ENCODE measurements around the gene SCMH1.
"Not testable (repeated sequence)": the region's sequence is repeated elsewhere in the genome, so short reads cannot be mapped to it uniquely, and the experiment has no call there.

SCMH1 gene

DNA sequence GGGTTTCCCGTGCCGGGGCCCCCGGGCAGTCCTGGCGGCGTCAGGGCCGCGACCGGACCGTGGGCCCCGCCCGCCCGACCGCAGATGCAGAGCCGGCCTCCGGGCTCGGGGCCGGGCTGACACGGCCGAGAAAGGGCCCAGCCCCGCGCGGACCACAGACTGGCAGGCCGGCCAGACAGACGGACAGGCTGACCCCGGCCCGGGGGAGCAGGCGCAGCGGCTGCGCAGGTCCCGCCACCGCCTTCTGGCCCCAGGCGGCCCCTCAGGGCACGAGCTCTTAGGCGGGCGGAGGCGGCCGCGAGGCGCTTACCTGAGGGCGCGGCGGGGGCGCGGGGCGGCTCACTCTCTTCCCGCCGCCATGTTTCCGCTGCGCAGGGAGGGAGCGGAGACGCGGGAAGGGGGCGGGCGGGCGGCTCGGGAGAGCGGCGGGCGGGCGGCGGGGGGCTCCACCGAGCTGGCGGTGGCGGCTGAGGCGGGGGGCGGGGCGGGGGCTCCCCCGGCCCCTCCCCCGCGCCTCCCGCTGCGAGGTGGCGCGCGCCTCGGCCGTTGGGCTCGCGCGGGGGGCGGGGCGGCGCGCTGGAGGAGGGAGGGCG, at the start of gene SCMH1:
Gene SCMH1 (minus strand): TSS at position 558 of the 593 bp plus-strand sequence. CDS start 56,173 bp downstream, outside the sequence.
- no peak for FAIRE-seq

DNA sequence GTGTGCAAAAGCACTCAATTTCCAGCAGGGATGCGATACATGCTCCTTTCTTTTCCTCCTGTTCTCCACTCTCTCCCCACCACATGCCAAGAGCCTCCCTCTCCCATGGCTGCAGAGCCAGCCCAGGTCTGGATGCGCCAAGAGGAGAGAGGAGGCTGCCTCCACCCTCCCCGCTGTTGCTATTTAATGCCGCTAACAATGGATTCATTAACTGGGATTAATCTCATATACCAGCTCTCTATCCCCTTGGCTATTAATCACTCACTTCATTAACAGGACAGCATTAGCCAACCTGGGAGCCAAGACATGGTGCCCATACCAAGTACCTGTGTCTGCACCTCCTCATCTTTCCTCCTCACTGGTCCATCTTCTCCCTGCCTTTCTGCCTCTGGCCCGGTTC, 49.1 kb upstream of the SCMH1 start:
- FAIRE-seq: no peak

DNA sequence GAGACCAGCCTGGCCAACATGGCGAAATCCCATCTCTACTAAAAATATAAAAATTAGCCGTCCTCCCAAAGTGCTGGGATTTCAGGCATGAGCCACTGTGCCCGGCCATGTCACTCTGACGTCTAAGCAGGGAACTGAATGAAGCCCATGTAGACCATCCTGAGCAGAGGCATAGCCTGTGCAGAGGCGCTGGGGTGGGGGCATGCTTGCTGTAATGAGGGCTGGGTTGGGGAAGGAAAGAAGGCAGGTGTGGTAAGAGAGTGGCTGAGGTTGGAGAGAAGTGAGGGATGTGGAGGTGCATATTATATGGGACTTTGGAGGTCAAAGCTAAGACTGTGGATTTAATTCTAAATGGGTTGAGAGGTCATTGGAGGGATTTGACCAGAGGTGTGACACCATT, 47.1 kb upstream of the SCMH1 start:
- no peak for FAIRE-seq

DNA sequence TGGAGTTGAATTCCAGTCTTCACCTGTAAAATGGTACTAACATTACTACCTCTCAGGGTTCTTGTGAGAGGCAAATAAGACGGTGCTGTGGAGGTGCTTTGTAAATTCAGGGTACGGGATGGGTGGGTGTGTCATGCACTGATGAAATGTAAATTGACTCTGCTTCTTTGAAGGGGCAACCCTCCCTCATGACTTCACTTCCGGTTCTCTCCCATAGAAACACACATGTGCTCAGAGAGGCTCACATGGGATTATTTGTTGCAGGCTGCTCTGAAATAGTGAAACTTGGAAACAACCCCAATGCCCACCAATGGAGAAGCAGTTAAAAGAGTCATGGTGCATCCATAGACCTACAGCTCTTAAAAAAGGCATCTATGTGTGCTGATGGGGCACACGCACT, 44.9 kb upstream of the SCMH1 start:
- FAIRE-seq: no peak

DNA sequence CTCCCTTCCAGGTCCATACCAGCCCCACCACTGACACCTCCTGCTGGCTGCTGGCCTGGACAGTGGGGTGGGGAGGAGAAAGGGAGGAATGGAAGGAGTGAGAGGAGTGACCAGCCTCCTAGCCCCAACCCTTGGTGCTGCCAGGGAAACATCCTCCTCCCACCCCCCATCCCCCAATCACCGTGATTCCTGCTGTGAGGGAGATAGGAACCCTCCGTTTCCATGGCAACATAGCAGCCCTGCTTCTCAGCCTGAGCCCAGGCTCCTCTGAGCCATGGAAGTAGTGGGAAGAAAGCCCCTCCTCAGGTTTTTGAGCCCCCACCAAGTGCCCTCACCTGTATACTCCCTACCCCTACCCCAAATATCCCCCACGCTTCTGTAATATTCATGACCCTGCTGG, 44.4 kb upstream of the SCMH1 start:
- FAIRE-seq: no peak

DNA sequence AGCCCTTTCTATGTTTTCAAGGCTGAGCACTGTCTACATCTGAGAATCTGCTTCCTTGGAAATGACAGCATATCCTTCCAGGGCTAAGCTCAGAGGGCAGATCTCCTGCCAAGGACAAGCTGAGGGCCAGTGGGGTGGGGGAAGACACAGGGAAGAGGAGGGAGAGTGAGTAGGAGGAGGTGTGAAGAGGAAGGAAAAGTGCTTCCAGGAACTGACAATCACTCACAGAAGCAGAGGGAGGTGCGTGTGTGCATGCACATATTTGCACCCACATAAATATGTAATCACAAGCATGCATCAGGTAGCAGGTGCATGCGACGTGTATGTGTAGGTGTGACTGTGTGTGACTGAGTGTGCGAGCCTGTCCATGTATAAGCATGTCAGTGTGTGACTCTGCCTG, 43.7 kb upstream of the SCMH1 start:
- FAIRE-seq: no peak

DNA sequence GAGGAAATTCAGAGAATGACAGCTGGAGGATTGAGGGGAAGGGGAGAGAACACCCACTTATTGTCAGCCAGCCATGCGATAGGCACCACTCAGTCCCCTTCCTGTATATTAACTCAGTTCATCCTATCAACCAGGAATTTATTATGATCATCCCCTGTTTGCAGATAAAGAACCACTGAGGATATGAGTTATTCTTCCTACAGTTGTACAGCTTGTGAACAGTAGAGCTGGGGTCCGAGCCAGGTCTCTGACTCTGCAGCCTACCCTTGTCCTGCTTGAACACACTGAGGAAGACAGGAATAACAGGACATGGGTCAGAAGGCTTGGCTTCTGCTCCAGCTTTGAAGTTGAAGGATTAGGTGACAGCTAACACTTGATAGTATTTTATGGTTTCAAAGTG, 42.0 kb upstream of the SCMH1 start:
- no peak for FAIRE-seq

DNA sequence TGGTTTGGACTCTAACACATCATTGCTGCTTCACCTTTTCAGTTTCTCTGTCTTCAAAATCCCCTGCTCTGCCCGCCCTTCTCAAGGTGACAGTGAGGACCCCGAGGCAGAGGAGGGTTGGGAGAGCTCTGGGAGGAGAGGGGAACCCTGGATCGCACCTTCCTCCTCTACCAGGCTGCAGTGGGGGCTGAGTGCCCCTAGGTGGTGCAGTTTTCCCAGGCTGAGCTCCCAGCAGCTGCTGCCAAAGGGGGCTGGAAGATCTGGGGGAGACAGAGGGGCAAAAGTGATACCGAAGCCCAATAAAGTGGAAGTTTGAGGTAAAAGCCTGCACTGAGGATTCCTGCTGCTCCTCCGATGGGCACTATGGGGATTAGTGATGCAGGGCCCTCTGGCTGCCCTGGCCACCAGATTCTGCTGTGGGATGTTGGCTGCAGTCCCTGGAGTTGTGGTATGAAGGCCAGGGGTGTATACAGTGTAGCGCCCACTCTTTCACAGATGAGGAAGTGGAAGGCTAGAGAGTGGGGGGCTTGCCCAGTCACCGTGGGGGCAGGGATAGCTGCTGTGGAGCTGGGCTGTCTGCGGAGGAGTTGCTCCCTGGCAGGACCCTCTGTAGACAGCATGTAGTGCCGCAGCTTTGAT, 40.7 kb upstream of the SCMH1 start:
- FAIRE-seq: no peak

DNA sequence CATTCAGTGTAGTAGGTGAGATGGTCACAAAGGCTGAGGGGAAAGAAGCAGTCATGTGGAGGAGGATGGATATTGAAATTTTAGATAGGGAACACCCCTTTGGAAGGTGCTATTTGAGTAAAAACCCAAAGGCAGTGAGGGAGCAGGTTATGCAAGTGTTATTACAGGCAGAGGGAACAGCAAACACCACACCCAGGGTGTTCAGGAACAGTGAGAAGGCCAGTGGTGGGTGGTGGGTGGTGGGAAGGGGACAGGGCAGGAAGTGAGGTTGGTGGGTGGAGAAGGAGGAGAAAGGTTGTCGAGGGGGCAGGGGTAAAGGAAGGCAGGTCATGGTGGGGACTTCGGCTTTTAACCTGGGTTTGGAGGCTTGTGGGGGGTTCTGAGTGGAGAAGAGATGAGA, 39.2 kb upstream of the SCMH1 start:
- no peak for FAIRE-seq

DNA sequence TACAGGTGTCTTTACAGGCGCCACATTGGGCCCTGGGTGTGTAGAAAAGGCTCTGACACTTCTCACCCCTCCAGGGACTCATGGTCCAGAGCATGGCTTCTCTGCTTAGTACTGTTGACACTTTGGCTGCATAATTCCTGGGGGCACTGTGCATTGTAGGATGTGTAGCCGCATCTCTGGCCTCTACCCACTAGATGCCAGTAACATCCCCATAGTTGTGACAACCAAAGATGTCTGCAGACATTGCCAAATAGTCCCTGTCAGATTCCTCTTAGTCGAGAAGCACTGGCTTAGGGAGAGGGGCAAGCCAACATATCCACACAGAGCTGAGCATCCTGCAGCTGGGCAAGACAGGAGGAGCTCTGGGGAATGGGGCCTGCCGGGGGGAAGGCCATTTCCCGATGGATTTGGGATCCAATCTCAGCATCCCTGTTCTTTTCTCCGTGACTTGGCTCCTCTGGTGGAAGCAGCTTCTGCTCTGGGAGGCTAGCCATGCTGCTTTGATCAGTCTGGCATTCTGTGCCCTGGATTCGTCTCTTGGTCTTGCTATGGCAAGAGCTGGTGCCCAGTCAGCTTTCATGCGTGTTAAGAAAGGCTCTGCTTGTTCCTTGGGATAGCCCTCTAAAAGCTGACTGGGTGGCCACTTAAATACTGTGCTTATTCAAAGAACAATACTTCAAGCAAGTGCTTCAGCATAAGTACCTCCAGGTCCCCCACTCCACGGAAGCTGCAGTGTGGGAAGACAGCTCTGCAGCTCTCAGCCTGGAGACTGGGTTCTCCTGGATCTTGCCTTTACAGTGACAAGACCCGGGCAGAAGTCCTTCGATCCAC, 38.3 kb upstream of the SCMH1 start:
- no peak for FAIRE-seq

DNA sequence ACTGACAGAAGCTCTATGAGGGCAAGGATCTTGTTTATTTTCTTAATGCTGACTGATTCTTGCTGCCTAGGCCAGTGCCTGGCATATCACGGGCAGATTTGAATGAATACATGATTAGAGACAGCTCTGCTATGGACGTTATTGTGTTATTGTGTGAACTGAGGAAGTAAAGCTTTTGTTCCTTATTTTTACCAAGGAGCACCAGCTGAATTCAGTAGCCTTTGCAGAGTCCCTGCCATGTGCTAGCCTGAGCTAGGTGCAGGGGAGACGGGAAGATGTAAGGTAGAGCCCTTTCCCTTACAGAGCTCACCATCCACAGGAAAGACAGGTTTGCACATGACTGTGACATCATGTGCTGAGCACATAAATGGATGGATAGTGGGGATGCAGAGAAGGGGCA, 36.0 kb upstream of the SCMH1 start:
- no peak for FAIRE-seq

DNA sequence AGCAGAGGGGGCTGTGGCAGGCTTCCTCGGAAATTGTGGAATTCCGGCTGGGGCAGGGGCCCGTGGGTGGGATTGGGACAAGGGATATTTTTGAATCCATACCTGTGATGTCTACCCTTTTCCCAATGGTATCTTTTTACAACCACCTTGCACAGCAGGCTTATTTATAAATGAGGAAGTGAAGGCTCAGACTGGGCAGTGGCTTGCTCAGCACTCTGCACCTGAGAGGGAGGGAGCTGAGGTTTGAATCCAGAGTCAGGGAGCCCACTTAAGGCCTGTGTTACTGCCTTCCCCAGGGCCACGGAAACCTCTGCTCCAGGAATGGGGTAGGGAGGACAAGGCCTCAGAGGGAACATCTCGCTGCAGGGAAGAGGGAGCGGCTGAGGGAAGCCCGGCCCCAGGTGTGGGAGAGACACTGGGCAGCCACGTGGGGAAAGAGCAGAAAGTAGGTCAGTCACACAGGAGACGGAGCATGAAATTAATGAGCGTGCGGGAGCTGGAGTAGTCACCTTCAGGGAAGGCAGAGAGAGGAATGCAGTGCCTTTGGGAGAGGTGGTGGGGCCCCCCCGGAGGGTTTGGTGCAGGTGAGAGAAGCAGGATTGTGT, 35.4 kb upstream of the SCMH1 start:
- FAIRE-seq: no peak

DNA sequence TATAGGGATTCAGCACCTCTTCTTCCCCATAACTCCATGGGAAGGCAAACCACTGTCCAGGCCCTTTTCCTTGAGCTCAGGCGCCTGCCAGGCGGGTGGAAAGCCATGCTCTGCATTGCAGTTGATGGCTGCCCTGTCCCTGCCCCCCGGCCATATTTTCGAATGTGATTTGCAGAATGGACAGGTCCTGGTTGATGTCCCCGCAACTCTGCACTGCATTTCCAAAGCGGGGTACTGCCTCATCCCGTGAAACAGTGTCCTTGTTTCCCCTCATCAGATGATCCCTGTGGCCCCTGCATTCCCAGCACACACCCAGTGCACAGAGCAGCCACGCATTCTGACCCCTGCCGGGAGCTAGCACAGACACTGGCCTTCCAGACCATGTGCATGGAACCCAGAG, 33.7 kb upstream of the SCMH1 start:
- FAIRE-seq: no peak

DNA sequence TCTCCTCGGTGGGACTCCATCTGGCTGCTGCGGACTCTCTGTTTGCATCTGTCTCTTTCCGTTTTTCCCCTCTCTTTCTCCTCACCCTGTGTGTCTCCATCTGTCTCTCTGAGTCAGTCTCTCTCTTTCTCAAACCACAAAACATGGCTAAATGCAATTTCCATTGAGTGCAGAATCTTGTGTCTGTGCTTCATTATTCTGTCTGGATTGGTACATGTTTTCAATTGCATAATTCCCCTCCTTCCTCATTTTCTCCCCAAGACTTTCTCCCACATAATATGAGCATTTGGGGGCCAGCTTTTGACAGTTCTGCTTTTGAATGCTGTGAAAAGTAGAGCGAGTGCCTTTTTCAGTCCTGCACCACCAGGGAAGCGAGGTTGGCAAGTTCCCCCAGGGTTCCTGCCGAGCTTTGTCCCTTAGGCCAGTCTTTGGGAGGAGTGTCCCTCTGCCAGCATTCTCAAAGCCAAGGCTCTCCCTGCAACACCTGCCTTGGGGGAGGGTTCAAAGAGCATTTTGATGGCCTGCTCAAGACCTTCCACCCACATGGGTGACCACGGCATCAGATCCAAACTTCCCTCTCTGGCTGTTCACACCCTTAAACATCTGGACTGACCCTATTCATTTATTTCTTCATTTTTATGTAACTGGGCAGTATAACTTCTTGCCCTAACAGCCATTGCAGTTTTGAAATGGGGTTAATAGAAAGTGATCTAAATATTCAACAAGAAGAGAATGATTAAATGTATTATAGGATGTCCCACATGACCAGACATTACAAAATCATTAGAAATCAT, 32.8 kb upstream of the SCMH1 start:
- no peak for FAIRE-seq

DNA sequence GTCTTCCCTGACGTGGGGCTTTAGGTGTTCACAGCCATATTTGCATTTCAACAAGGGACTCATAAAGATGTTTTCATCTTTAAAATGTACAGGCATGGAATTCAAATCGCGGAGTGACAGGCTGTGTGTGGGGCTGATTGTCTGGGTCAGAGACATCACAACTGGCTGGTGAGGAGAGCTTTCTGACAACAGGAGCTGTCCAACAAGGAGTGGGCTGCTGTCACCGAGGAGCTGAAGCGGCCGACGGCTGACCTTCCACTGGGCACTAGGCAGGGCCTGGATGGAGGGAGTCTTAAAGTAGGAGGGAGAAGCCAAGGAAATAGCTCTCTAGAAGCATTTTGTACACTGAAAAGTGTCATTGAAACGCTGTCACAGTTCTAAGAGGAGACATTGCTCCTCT, 30.5 kb upstream of the SCMH1 start:
- FAIRE-seq: no peak

DNA sequence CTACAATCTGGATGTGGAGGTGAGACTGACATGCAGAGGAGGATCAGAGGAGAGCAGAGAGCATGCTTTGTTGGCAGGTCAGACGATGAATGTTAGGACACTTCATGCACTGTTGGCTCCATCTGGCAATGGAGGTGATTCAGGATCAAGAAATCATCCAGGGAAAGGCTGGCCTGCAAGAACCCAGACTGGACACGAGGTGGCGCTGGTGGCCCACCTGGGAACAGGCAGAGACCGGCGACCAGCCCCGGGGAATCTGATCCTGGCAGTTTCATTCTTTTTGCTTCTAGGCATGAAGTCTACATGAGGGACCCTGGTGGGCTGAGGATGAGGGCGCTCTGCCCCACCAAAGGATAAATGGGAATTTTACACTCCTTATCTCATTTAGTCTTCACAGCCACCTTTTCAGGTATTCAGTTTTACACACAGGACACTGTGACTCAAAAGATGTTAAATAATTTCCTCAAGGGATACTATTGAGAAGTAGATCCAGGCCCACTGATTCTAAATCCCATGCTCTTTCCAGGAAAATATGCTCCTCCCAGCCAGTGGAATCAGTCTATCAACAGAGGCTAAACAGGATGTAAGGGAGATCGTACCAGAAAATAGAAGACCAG, 26.2 kb upstream of the SCMH1 start:
- peak; percentile 81 for FAIRE-seq

DNA sequence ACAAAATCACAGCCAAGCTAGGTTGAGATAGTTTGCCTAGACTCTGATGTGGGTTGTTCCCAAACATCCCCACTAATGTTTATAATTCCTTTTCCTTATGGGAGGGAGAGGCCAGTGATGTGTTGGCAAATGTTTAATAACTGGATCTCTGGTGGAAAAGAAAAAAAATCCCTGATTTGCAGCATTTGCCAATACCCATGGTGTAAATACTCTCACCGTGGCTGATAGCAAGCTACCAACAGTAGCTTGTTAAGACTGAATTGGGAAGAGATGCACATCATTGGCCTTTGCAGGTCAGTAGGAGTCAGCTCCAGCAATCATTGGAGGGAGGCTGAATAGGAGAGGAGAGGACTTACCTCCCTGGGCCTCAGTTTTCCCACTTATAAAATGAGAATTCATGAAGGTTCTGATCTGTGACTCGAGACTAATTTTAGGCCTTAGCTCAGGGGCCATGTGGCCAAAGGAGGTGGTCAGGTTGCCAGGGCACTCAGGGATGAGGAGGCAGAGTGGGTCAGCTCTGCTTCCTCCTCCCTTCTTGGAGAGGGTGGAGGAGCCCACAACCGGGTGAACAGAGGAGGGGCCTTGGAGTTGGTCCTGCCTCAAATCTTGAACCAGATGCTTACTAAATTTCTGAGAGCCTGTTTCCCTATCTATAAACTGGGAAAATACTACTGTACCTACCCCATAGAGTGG, 20.0 kb upstream of the SCMH1 start:
- no peak for FAIRE-seq

DNA sequence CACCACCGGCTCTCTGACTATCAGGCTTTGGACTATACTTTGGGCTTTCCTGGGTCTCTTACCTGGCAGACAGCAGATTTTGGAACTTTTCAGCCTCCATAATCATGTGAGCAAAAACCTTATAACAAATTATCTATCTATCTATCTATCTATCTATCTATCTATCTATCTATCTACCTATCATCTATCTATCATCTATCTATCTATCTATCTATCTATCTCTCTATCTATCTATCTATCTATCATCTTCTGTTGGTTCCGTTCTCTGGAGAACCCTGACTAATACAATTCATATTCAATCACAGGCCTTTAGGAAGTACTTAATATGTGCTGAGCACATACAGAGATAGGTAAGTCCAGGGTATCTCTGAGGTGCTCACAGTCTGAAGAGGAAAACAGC, 18.7 kb upstream of the SCMH1 start:
- FAIRE-seq: no peak

DNA sequence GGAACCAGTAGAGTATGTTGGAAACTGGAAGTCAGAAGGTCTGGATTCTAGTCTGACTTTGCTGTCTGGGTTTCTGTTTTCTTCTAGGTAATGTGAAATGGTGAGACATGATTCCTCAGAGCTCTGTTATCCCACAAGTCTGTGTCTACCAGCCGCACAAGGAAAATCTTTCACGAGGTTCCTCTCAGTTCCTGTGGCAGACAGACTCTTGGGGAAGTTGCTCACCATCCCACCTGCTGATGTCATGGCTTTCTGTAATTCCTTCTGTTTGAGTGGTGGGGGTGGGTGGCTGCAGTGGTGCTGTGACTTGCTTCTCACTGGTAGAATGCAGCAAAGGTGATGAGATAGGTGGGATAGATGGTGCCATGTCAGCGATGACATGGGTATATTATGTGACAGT, 17.1 kb upstream of the SCMH1 start:
- FAIRE-seq: no peak

DNA sequence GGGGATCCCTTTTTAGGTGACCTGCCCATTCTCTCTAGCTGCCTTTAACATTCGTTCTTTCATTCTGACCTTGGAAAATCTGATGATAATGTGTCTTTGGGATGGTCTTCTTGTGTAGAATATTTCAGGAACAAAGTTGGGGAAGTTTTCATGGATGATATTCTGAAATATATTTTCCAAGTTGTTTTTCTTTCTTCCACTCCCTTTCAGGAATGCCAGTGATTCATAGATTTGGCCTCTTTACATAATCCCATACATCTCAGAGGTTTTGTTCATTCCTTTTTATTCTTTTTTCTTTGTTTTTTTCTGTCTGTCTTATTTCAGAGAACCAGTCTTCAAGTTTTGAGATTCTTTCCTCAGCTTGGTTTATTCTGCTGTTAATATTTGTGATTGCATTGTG, 13.9 kb upstream of the SCMH1 start:
- no peak for FAIRE-seq

DNA sequence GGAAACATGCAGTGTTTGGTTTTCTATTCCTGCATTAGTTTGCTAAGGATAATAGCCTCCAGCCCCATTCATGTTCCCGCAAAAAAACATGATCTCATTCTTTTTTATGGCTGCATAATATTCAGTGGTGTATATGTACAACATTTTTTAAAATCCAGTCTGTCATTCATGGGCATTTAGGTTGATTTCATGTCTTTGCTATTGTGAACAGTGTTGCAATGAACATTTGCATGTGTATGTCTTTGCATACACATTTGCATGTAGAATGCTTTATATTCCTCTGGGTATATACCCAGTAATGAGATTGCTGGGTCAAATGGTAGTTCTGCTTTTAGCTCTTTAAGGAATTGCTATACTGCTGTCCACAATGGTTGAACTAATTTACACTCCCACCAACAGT, 9.0 kb upstream of the SCMH1 start:
- not testable (repeated sequence) for FAIRE-seq

DNA sequence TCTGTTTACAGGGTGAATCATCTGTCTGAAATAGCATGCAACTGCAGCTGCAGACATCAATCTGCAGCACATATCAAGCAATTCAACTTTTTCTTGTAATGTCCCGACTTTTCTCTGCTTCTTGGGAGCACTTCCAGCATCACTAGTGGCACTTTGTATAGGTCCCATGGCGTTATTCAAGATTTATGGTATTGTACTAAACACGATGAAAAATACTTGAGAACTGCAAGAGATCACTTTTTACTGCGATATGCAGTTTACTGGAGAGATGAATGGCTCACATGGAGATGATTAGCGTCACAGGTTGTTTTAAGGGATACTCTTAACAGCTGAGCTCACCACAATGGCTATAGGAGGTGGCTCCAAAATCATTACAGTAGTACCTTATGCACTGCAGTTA, 7.2 kb upstream of the SCMH1 start:
- FAIRE-seq: no peak

Measured in islet of Langerhans (tissue), 1 donor.